Kidney (tissue), 14 donors: Measurements from ENCODE around the gene MAN1A1. TPM values are rescaled to one million over a fixed set of nuclear protein-coding genes. Genes with fewer than 3 reads are reported as not detected.

Experiments
- DNase-seq, 5 donors: peaks; one replicate each; pipeline ENCODE4 v3.0.0-alpha.2; 2013 to 2020
- FAIRE-seq: peaks from 2 replicates; lab custom pipeline; 2012; peaks lifted over from hg19 to GRCh38; lab: Jason Lieb, UNC
- H3K27ac ChIP-seq, 2 donors: one replicate each; pipeline ENCODE4 v1.7.0; 2013; ENCODE audit warnings: low read depth in 2 of 2, low read length in 2 of 2, inconsistent platforms in 1 of 2
- H3K27me3 ChIP-seq: one replicate; pipeline ENCODE4 v1.7.1; 2013; ENCODE audit warnings: low read length, inconsistent platforms; ENCODE audit not compliant: control insufficient read depth, insufficient read depth
- H3K36me3 ChIP-seq, 3 donors: one replicate each; pipeline versions ENCODE4 v1.7.0 to v1.7.1; 2013; ENCODE audit warnings: low read length in 3 of 3, control low read depth in 1 of 3, inconsistent platforms in 1 of 3; ENCODE audit not compliant: insufficient read depth in 3 of 3, control insufficient read depth in 2 of 3
- H3K4me1 ChIP-seq, 3 donors: one replicate each; pipeline versions ENCODE4 v1.7.0 to v1.7.1; 2013; ENCODE audit warnings: low read length in 3 of 3, inconsistent platforms in 1 of 3, low read depth in 1 of 3; ENCODE audit not compliant: control insufficient read depth in 2 of 3, insufficient read depth in 2 of 3
- H3K4me3 ChIP-seq, 3 donors: one replicate each; pipeline versions ENCODE4 v1.7.0 to v1.8.1; 2013; ENCODE audit warnings: low read length in 3 of 3, control low read depth in 1 of 3, inconsistent platforms in 1 of 3
- H3K9ac ChIP-seq, 3 donors: one replicate each; pipeline versions ENCODE4 v1.7.0 to v1.7.1; 2013; ENCODE audit warnings: low read length in 3 of 3, control low read depth in 1 of 3, inconsistent platforms in 1 of 3
- H3K9me3 ChIP-seq, 3 donors: one replicate each; pipeline versions ENCODE4 v1.7.0 to v1.7.1; 2013; ENCODE audit warnings: low read length in 3 of 3, control low read depth in 1 of 3, inconsistent platforms in 1 of 3; ENCODE audit not compliant: control insufficient read depth in 2 of 3, insufficient read depth in 1 of 3
- intact Hi-C: fragments of 100-400 bp; cut with DNase I; formaldehyde crosslinking; loops from one replicate; pipeline ENCODE4 v1.11.1; 2022
- polyA plus RNA-seq: library from polyadenylated mRNA; stranded (reverse); fragments of 350-450 nt; fragmentation: Illumina TruSeq; extraction: RNeasy Lipid Tissue Mini Kit (QIAGEN cat#74804); gene quantifications from one replicate; pipeline ENCODE4 v1.2.3, GENCODE V29; 2014; ENCODE audit warnings: low read depth, low replicate concordance; ENCODE audit not compliant: insufficient read depth
- total RNA-seq: library from RNA; stranded (reverse); fragmentation: NEBNext Ultra II Directional; extraction: Animal tissue kit (Norgen Biotek cat#: 25700); gene quantifications from one replicate; pipeline ENCODE4 v1.2.1, GENCODE V29; 2021
- TF ChIP-seq, protein P1 (sequence below): IDR thresholded peaks from 3 replicates; pipeline ENCODE4 v1.5.1; 2012; ENCODE audit warnings: mild to moderate bottlenecking, moderate library complexity, borderline replicate concordance; ENCODE audit not compliant: insufficient read depth; ENCODE audit errors: extremely low read depth
- donor health status: control.
- donor health status: control.
- donor health status: control.
- donor health status: control.
- donor health status: control.
- donor health status: DM: yes; HTN: yes; CAD: no.
- donor health status: Normal renal cell carcinoma (clear cell type).

MAN1A1 gene
- total and polyA plus RNA-seq, 2 donors from 2014 or later, result 30.4 to 68.5 TPM

GRCh38 chr6:119370080-119370479 lies 20.5 kb upstream of the MAN1A1 start:
- DNase-seq (no peak), FAIRE-seq (no peak)
- Histone ChIP-seq H3K9me3 (no peaks in the 10 kb centered on the region), H3K36me3 (no peaks in the 10 kb centered on the region), H3K27ac (peak overlapping the region; percentile 16 to 32), H3K4me3 (no peak overlapping the region), H3K27me3 (no peaks in the 10 kb centered on the region), H3K9ac (no peak overlapping the region), H3K4me1 (peaks cover 0 to 2% (median 0%) of the 10 kb centered on the region in 3 donors)
- TF ChIP-seq, protein P1, sequence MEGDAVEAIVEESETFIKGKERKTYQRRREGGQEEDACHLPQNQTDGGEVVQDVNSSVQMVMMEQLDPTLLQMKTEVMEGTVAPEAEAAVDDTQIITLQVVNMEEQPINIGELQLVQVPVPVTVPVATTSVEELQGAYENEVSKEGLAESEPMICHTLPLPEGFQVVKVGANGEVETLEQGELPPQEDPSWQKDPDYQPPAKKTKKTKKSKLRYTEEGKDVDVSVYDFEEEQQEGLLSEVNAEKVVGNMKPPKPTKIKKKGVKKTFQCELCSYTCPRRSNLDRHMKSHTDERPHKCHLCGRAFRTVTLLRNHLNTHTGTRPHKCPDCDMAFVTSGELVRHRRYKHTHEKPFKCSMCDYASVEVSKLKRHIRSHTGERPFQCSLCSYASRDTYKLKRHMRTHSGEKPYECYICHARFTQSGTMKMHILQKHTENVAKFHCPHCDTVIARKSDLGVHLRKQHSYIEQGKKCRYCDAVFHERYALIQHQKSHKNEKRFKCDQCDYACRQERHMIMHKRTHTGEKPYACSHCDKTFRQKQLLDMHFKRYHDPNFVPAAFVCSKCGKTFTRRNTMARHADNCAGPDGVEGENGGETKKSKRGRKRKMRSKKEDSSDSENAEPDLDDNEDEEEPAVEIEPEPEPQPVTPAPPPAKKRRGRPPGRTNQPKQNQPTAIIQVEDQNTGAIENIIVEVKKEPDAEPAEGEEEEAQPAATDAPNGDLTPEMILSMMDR, result no peak
- intact Hi-C loops, result no loop called here

DNA sequence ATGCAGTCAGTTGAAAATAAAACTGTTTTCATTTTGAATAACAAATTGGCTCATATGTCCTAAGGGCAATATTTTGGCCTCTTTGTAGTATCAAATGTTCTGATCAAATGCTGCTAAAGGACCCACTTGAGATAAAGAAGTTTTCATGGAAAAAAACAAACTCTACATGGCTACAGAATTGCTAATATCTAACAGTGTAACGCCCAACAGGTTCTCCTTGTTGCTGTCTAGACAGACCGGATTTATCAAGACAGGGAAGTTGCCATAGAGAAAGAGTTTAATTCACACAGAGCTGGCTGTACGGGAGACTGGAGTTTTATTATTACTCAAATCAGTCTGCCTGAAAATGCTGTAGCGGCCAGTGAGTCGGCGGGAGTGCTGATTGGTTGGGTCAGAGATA lies 19.4 kb upstream of the MAN1A1 start:
- TF ChIP-seq, protein P1, result no peak
- intact Hi-C loops, result no loop called here

GRCh38 chr6:119361209-119361608 lies 11.6 kb upstream of the MAN1A1 start:
- H3K27ac ChIP-seq, result no peak overlapping the region
- intact Hi-C loops, result no loop called here
- H3K4me1 ChIP-seq, result no peaks in the 10 kb centered on the region
- H3K36me3 ChIP-seq, result no peaks in the 10 kb centered on the region
- DNase-seq (no peak), FAIRE-seq (no peak)
- no peaks in the 10 kb centered on the region for H3K9me3 ChIP-seq
- H3K9ac ChIP-seq, result no peak overlapping the region
- no peaks in the 10 kb centered on the region for H3K27me3 ChIP-seq
- TF ChIP-seq, protein P1, result no peak
- H3K4me3 ChIP-seq, result no peak overlapping the region

More for the DNA sequence above, 19.4 kb upstream of the MAN1A1 start:
- Histone ChIP-seq H3K27me3 (no peaks in the 10 kb centered on the region), H3K9me3 (no peaks in the 10 kb centered on the region), H3K36me3 (no peaks in the 10 kb centered on the region), H3K4me1 (peaks cover 0 to 2% (median 0%) of the 10 kb centered on the region in 3 donors), H3K9ac (no peak overlapping the region), H3K27ac (no peak overlapping the region), H3K4me3 (no peak overlapping the region)
- DNase-seq (peak in 1 of 5 donors; percentile 23), FAIRE-seq (no peak)
